ENCODE measurements around the gene DCANP1.

Gene DCANP1

DNA sequence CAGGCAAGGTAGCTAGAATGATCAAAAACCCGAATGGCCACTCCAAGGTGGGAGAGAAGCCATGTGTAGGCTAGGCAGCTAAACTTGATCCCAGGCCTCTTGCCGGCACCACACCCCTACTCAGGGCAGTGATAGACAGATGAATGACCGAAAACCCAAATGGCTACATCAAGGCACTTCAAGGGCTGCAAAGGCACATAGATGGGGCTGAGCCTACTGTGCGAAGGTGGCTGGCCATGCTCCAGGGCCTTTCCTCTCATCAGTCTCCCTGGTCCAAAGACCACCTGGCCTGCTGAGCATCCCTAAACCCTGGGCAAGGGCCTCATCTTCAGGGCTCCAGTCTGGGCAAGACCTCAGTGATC is 8.7 kb upstream of the DCANP1 start:
- DNase-seq = no peak

DNA sequence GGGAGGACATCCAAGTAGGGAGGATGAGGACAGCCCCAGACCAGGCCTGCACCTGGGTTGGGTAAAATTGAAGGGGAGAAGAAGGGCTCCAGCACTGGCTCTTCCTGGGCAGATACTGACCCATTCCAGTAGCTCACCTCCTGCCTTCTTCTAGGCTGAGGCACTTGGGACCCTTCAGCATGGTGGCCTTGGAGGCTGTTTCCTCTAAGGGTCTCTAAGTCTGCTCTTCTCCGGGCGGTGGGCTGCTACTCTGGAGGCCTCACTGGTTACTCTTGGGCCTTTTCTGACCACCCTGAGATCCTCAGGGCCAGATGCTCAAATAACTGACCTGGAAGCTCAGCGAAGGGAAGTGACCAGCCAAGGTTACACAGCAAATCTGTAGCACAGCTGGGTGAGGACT is 7.8 kb upstream of the DCANP1 start:
- no peak for DNase-seq

DNA sequence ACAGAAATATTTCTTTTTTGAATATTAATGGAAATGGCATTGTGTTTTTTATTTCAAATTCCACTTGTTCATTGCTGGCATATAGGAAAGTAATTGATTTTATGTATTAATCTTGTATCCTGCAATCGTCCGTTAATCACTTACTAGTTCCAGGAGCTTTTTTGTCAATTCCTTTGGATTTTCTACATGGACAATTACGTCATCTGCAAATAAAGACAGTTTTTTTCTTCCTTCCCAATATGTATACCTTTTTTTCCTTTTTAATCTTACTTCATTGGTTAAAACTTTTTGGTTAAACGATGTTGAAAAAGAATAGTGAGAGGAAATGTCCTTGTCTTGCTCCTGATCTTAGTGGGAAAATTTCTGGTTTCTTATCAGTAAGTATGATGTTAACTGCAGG is 6.5 kb upstream of the DCANP1 start:
- no peak for DNase-seq

DNA sequence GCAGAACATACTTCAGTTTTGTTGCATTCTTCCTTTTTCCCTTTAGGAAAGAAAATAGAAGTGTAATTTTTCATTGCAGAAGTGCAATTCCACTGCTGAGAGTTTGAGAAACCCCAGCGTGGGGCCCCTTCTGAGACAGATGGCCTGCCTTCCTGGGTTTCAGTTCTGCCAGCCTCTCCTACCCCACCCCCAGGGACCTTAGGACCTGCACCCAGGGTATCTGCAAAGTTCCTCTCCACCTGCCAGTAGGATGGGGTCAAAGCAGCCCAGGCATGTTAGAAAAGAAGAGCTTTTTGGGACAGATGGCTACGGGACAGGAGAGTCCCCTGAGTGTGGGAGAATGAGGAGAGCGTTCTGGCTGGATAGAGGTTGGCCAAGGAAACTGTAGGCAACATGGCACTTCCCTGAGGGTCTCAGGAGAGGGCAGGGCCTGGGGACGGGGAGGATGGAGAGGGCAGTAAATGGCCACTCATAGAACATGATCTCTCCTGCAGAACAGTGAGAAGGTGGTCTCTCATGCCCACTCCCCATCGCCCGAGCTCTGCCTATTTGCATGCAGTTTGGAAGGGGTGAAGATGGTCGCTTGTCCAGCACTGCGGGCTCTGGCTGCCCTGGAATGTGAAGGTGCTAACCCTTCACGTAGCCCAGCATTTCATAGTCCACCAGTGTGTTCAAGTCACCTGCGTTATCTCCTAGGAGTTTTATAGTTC is 5.3 kb upstream of the DCANP1 start, which contains the start of gene TIFAB:
TSS of gene TIFAB (minus strand) at position 31 of the 710 bp plus-strand sequence. CDS start 2,412 bp downstream, outside the sequence.
- DNase-seq = no peak

DNA sequence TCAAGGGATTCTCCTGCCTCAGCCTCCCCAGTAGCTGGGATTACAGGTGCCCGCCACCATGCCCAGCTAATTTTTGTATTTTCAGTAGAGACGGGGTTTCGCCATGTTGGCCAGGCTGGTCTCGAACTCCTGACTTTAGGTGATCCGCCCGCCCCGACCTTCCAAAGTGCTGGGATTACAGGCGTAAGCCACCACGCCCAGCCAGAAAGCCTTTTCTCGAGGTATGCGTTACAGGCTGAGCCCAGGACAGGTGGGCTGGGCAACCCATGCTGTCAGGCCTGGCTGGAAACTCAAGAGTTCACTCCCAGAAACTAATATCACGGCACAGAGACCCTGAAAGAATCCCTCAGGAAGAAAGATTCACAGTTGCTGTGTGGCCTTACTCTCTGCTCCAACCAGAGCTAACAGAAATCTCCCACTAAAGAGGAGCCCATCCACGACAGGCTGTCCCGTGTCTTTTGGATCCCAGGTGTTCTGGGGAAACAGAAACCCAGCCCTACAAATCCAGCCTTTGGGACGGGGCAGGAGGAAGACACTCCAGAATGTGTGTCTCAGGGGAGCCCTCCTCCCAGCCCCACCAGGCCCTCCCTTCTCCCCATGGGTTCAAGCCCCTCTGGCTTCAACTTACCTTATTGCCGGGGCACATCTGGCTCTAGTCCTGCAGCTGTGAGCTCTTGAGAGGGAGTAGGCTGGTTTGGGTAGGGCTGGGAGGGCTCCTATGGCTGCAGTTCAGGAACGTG is 4.6 kb upstream of the DCANP1 start:
- DNase-seq = no peak

- no peak for DNase-seq
Measured at GRCh38 chr5:135450952-135451351, 3.8 kb upstream of the DCANP1 start.

- DNase-seq = no peak
Measured at GRCh38 chr5:135450336-135450735, 3.2 kb upstream of the DCANP1 start.

GRCh38 chr5:135449644-135450043 is 2.5 kb upstream of the DCANP1 start:
- no peak for DNase-seq

DNA sequence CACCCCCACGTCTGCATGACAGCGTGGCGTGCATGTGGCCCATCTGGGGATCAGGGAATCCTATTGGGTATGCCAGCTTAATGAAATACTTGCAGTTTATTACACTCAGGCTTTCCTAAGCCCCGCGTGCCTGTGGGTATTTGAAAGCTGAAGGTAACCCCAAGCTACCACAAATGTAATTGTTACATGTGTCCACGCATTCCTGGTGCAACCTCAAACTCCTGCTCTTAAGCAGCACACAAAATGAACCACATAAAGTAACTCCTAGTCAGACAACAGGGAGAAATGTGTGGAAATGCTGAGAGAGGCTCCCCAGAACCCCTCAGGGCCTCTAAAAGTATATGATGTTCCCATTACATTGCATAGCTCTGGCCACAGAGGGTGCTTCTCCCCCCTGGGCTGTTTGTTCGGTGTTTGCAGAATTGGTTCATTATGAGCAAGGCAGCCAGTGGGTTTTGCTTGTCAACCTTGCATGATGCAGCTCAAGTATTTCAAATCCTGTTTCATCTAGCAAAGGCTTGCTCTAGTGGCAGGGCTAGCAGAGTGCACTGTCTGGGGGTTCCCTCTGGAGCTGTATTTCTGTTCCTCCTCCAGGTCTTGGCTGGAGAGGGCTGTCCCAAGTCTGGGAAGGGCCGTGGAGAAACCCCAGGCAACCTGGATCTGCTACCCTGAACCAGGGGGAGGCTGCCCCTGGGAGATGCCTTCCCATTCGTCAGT is 1.8 kb upstream of the DCANP1 start:
- DNase-seq = no peak

GRCh38 chr5:135448071-135448739 is 1.1 kb upstream of the DCANP1 start:
- no peak for DNase-seq

- no peak for DNase-seq
Measured at GRCh38 chr5:135446615-135447014, 533 bp downstream of the DCANP1 start.

DNA sequence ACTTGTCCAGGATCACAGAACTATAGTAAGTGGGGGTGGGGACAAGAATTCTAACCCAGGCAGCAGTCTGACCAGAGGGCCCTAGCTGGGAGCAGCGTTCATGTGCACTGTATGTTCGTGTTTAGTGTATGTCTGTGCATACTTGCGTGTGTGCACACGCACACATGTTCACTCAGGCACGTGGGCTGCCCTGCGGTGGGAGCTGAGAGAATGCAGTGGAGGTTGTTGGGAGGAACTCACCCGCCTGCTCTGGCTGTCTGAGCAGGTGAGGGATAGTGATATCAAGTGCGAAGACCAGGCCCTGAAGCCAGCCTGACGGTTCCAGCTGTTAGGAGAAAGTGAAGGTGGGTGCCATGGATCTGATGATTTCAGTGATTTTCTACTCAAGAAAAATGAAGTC is 942 bp downstream of the DCANP1 start:
- no peak for DNase-seq

DNA sequence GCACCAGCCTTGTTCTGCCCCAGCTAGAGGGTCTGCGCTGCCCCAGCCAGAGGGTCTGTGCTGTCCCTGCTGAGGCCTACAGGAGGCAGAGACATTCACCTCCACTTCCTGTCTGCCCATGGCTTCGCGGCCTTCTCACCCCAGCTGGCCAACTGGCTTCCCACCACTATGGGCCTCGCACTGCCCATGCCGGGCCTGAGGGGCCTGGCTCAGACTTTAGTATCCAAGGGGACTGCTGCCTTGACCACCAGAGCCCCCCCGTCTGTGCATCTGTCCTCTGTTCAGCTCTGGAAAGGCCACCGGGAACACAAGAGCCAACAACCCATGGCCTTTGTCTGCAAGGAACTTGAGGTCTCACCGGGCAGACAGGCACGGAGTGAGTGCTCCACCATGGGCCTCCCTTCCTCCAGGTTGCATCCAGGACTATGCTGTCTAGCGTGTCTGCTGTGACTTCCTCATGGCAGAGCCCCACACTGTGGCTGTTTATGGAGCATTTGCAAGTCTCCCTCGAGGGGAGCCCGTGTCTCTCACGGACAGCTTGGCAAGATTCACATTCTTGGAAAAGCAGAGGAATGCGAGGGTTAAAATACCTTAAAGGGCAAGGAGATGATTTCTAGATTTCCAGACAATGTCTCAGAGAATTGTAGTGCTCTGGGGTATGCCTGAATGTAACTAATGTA is 1.7 kb downstream of the DCANP1 start:
- no peak for DNase-seq

DNA sequence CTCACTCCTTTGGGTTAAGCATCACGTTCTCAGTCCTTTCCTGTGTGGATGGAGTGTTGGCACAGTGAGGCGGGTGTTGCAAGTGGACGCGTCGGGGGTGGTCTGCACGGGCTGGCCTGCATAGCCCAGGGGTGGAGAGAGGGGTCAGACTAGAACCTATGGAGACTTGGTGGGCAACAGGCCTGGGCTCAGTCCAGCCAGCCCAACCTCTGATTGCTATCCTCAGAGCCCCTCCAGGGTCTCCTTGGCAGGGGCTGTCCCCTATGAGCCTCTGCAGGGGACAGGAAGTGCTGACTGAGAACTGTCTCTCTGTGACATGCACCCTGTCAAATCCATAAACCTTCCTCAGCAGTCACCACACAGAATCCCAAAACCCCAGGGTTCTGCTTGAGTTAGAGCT is 2.3 kb downstream of the DCANP1 start:
- DNase-seq = no peak

- DNase-seq = no peak
Measured at GRCh38 chr5:135444360-135444759, 2.8 kb downstream of the DCANP1 start.

DNA sequence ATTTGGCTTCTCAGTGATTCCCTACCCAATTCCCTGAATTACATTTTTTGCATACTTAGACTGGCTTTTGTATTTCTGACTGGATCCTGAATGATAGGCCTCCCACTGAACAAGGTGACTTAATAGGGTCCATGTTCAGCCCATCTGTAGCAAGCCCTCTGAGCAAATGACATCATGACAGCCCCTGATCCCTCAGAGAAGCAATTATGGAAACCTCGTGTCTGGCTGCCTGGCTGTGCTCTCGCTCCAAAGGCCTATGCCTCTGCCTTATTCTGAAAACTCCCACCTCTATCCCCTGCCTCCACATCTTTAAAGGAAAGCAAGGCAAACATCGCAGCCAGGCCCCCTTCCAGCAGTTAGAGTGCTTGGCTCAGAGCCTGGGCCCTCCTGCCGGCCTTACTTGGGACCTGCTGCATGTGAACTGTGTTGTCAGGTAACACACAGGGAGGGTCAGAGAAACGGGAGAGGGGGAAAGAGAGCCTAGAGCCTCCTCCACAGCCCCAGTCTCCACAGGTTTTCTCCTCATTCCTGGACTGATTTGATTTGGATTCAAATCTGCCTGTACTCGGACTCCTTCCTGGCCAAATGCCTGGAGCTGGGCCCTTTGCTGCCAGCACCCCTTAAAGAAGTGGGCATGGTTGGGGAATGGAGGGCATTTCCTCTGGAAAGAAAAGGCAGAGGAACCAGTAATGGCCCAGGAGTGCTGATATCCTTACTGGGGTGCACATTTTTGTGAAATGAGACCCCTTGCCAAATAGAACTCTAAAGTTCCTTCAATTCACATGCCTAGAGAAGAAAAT is 3.8 kb downstream of the DCANP1 start:
- no peak for DNase-seq

DNA sequence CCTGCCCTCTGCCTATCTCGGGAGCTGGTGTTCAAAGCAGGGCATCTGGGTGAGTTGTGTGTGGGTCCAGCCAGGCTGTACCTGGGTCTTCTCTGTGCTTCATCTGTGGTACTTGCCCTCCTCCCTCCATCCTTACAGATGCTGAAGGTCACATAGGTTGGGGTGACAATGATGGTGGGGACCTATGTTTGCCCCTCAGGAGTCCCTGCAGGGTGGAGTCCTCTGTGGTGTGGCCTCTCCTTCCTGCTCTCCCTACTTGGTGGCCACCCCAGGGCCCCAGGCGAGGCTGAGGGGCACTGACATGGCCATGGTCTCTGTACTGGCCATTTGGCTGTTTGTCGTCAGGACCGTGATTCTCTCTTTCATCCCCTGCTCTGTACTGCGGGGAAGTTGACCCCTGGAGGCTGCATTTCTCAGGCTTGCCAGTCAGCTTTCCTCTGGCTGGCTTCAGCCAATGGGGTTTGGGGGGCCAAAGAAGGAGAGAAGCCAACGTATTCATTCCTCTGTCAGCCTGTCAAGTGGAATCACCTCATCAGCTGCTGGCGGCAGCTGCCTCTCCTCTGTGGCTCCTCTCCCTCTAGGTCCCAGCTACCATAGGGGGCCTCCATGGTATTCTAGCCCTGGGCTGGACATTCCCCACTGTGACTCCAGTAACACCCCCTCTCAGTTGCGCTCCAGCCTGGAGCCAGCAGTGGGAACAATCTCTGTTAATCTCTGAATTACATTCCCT is 4.6 kb downstream of the DCANP1 start:
- no peak for DNase-seq

GRCh38 chr5:135441919-135442318 is 5.2 kb downstream of the DCANP1 start:
- DNase-seq = no peak

GRCh38 chr5:135441350-135441831 is 5.8 kb downstream of the DCANP1 start:
- no peak for DNase-seq

DNA sequence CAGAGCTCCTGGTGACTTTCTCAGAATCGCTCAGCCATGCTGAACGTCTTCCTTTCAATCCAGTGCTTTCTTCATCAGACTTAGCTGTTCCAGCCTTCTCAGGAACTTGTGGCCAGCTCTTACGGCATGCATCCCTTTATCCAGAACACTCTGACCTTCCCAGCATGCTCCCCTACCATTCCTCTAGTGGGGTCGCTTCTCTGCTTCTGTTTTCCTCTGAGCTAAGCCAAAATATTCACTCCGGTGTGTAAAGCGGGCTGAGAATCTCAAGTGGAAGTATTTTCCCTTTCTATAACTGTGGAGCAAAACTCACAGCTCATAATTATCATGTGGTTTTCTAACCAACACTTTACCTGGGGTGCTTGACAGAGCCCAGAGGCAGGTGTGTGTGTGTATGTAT is 6.2 kb downstream of the DCANP1 start:
- no peak for DNase-seq

Data from activated CD4-positive, alpha-beta T cell treated with anti-CD3 and anti-CD28 coated beads, Interleukin-2, amount 50 U/mL, for 16 hours (primary cell).